HEK293 (cell line): ENCODE data around the gene PNPLA6.

ENCODE experiments used
- GLI2 ChIP-seq: fragments of 450-650 bp; formaldehyde crosslinking; IDR thresholded peaks from 2 replicates; pipeline ENCODE4; 2017; ENCODE audit warnings: missing biosample characterization, missing genetic modification characterization, low read depth, borderline replicate concordance
- MYNN ChIP-seq: fragments of 450-650 bp; formaldehyde crosslinking; IDR thresholded peaks from 2 replicates; pipeline ENCODE4 v1.5.1; 2016; ENCODE audit warnings: missing biosample characterization, missing genetic modification characterization, borderline replicate concordance
- SP3 ChIP-seq: fragments of 450-650 bp; formaldehyde crosslinking; IDR thresholded peaks from 2 replicates; pipeline ENCODE4 v1.5.1; 2016; ENCODE audit warnings: missing biosample characterization, missing genetic modification characterization
- ZBTB26 ChIP-seq: fragments of 450-650 bp; formaldehyde crosslinking; optimal IDR thresholded peaks from 2 replicates; pipeline ENCODE3; 2016; ENCODE audit warnings: missing biosample characterization, mild to moderate bottlenecking, missing genetic modification characterization
- ZBTB44 ChIP-seq: fragments of 450-650 bp; IDR thresholded peaks from 2 replicates; pipeline ENCODE4 v1.5.1; 2018; ENCODE audit warnings: missing biosample characterization, mild to moderate bottlenecking, missing genetic modification characterization
- ZFHX2 ChIP-seq: fragments of 450-650 bp; formaldehyde crosslinking; conservative IDR thresholded peaks from 2 replicates; pipeline ENCODE4 v1.5.1; 2016; ENCODE audit warnings: missing biosample characterization, missing genetic modification characterization
- ZNF362 ChIP-seq: fragments of 450-650 bp; formaldehyde crosslinking; IDR thresholded peaks from 2 replicates; pipeline ENCODE4 v1.5.1; 2016; ENCODE audit warnings: missing biosample characterization, missing genetic modification characterization
- ZNF416 ChIP-seq: fragments of 450-650 bp; formaldehyde crosslinking; IDR thresholded peaks from 2 replicates; pipeline ENCODE4 v1.5.1; 2016; ENCODE audit warnings: missing biosample characterization, missing genetic modification characterization
- ZNF48 ChIP-seq: fragments of 450-650 bp; formaldehyde crosslinking; IDR thresholded peaks from 2 replicates; pipeline ENCODE4 v1.5.1; 2016; ENCODE audit warnings: missing biosample characterization, missing genetic modification characterization
- ZNF549 ChIP-seq: fragments of 450-650 bp; IDR thresholded peaks from 2 replicates; pipeline ENCODE4 v1.5.1; 2018; ENCODE audit warnings: missing biosample characterization, missing genetic modification characterization, mild to moderate bottlenecking, inconsistent platforms, moderate library complexity
- ZNF561 ChIP-seq: fragments of 450-650 bp; IDR thresholded peaks from 2 replicates; pipeline ENCODE4 v1.5.1; 2018; ENCODE audit warnings: missing biosample characterization, missing genetic modification characterization, borderline replicate concordance
- ZNF621 ChIP-seq: fragments of 450-650 bp; formaldehyde crosslinking; IDR thresholded peaks from 2 replicates; pipeline ENCODE4 v1.5.1; 2017; ENCODE audit warnings: missing biosample characterization, missing genetic modification characterization
- ZNF626 ChIP-seq: fragments of 450-650 bp; sonication (Bioruptor Pico); formaldehyde crosslinking; IDR thresholded peaks from 2 replicates; pipeline ENCODE4 v1.5.1; 2018; ENCODE audit warnings: missing biosample characterization, missing genetic modification characterization, inconsistent platforms
- ZNF664 ChIP-seq: fragments of 450-650 bp; formaldehyde crosslinking; IDR thresholded peaks from 2 replicates; pipeline ENCODE4 v1.5.1; 2016; ENCODE audit warnings: missing biosample characterization, missing genetic modification characterization
- ZNF76 ChIP-seq: fragments of 450-650 bp; formaldehyde crosslinking; IDR thresholded peaks from 2 replicates; pipeline ENCODE4; 2016; ENCODE audit warnings: low read depth, missing biosample characterization, missing genetic modification characterization, borderline replicate concordance
- ZNF768 ChIP-seq: fragments of 450-650 bp; formaldehyde crosslinking; IDR thresholded peaks from 2 replicates; pipeline ENCODE4 v1.5.1; 2018; ENCODE audit warnings: missing biosample characterization, mild to moderate bottlenecking, missing genetic modification characterization
- ZSCAN4 ChIP-seq: fragments of 450-650 bp; formaldehyde crosslinking; IDR thresholded peaks from 2 replicates; pipeline ENCODE4 v1.5.1; 2017; ENCODE audit warnings: missing biosample characterization, missing genetic modification characterization
- TF ChIP-seq, protein P1 (sequence below): fragments of 450-650 bp; formaldehyde crosslinking; IDR thresholded peaks from 2 replicates; pipeline ENCODE4 v1.5.1; 2016; ENCODE audit warnings: missing biosample characterization, missing genetic modification characterization
- TF ChIP-seq, protein P2 (sequence below): fragments of 450-650 bp; formaldehyde crosslinking; IDR thresholded peaks from 2 replicates; pipeline ENCODE4 v1.5.1; 2017; ENCODE audit warnings: missing biosample characterization, missing genetic modification characterization
- TF ChIP-seq, protein P3 (sequence below): fragments of 450-650 bp; formaldehyde crosslinking; IDR thresholded peaks from 2 replicates; pipeline ENCODE4 v1.5.1; 2017; ENCODE audit warnings: missing biosample characterization, missing genetic modification characterization
- TF ChIP-seq, protein P4 (sequence below): fragments of 450-650 bp; formaldehyde crosslinking; IDR thresholded peaks from 2 replicates; pipeline ENCODE4 v1.5.1; 2016; ENCODE audit warnings: missing biosample characterization, missing genetic modification characterization

PNPLA6 gene

DNA sequence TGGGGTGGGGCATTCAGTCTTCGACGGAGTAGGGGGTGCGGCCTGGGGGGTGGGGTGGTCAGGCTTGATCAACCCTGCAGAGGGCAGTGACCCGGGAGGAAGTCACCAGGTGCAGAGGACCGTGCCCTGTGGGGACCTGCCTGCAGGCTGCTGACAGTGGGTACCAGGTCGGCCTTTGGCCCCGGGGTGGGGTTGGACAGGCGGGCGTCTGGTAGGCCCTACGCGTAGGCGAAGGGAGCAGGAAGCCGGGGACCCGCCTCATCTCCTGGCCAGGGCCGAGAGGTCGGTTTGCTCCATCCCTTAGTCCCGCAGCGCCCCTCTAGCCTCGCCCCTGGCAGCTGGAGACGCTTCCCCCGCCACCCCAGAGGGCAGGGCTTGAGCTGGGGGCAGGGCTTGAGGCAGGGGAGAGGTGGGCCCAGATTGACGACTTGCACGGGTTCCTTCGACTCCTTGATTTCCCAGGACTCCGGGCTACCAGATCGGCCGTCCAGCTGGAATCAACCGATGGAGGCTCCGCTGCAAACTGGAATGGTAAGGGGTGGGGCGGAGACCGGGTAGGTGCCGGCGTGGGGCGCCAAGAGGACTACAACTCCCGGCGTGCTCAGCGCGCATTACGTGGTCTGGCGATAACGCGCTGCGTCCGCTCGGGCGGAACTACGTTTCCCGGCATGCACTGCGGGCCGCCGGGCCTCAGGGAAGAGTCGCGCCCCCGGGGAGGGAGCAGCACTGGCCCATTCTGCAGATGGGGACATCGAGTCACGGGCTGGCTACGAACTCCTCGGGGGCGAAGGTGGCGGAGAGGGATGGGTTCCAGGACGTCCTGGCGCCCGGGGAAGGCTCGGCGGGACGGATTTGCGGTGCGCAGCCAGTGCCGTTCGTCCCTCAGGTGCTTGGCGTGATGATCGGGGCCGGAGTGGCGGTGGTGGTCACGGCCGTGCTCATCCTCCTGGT lies at the start of gene PNPLA6 (continued):
- TF ChIP-seq ZBTB26 (peak; percentile 90), ZSCAN4 (tag by site-specific recombination) (0 out of 2 replicates have a peak, but pooled peaks have one; percentile 27), SP3 (tag by site-specific recombination) (peak; percentile 98), ZNF621 (tag by site-specific recombination) (no peak), ZNF768 (tag by site-specific recombination) (no peak; the same call in 1 of the 2 replicates), ZNF48 (no peak), ZNF561 (tag by site-specific recombination) (peak; percentile 10; the same call in 1 of the 2 replicates), ZFHX2 (no peak; the same call in 1 of the 2 replicates), ZNF626 (tag by site-specific recombination) (no peak), ZNF416 (tag by site-specific recombination) (no peak), ZNF76 (tag by site-specific recombination) (peak; percentile 99), ZNF549 (tag by site-specific recombination) (no peak), ZNF664 (tag by site-specific recombination) (no peak; the same call in 1 of the 2 replicates), ZBTB44 (tag by site-specific recombination) (no peak), ZNF362 (no peak), MYNN (tag by site-specific recombination) (no peak), GLI2 (tag by site-specific recombination) (no peak)
- TF ChIP-seq, protein P1, sequence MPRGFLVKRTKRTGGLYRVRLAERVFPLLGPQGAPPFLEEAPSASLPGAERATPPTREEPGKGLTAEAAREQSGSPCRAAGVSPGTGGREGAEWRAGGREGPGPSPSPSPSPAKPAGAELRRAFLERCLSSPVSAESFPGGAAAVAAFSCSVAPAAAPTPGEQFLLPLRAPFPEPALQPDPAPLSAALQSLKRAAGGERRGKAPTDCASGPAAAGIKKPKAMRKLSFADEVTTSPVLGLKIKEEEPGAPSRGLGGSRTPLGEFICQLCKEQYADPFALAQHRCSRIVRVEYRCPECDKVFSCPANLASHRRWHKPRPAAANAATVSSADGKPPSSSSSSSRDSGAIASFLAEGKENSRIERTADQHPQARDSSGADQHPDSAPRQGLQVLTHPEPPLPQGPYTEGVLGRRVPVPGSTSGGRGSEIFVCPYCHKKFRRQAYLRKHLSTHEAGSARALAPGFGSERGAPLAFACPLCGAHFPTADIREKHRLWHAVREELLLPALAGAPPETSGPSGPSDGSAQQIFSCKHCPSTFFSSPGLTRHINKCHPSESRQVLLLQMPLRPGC = no peak
- TF ChIP-seq, protein P2, sequence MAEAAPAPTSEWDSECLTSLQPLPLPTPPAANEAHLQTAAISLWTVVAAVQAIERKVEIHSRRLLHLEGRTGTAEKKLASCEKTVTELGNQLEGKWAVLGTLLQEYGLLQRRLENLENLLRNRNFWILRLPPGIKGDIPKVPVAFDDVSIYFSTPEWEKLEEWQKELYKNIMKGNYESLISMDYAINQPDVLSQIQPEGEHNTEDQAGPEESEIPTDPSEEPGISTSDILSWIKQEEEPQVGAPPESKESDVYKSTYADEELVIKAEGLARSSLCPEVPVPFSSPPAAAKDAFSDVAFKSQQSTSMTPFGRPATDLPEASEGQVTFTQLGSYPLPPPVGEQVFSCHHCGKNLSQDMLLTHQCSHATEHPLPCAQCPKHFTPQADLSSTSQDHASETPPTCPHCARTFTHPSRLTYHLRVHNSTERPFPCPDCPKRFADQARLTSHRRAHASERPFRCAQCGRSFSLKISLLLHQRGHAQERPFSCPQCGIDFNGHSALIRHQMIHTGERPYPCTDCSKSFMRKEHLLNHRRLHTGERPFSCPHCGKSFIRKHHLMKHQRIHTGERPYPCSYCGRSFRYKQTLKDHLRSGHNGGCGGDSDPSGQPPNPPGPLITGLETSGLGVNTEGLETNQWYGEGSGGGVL (tag by site-specific recombination) = peak; percentile 51; the same call in 1 of the 2 replicates
- TF ChIP-seq, protein P3, sequence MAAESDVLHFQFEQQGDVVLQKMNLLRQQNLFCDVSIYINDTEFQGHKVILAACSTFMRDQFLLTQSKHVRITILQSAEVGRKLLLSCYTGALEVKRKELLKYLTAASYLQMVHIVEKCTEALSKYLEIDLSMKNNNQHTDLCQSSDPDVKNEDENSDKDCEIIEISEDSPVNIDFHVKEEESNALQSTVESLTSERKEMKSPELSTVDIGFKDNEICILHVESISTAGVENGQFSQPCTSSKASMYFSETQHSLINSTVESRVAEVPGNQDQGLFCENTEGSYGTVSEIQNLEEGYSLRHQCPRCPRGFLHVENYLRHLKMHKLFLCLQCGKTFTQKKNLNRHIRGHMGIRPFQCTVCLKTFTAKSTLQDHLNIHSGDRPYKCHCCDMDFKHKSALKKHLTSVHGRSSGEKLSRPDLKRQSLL = no peak
- TF ChIP-seq, protein P4, sequence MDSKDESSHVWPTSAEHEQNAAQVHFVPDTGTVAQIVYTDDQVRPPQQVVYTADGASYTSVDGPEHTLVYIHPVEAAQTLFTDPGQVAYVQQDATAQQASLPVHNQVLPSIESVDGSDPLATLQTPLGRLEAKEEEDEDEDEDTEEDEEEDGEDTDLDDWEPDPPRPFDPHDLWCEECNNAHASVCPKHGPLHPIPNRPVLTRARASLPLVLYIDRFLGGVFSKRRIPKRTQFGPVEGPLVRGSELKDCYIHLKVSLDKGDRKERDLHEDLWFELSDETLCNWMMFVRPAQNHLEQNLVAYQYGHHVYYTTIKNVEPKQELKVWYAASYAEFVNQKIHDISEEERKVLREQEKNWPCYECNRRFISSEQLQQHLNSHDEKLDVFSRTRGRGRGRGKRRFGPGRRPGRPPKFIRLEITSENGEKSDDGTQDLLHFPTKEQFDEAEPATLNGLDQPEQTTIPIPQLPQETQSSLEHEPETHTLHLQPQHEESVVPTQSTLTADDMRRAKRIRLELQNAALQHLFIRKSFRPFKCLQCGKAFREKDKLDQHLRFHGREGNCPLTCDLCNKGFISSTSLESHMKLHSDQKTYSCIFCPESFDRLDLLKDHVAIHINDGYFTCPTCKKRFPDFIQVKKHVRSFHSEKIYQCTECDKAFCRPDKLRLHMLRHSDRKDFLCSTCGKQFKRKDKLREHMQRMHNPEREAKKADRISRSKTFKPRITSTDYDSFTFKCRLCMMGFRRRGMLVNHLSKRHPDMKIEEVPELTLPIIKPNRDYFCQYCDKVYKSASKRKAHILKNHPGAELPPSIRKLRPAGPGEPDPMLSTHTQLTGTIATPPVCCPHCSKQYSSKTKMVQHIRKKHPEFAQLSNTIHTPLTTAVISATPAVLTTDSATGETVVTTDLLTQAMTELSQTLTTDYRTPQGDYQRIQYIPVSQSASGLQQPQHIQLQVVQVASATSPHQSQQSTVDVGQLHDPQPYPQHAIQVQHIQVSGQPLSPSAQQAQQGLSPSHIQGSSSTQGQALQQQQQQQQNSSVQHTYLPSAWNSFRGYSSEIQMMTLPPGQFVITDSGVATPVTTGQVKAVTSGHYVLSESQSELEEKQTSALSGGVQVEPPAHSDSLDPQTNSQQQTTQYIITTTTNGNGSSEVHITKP (tag by site-specific recombination) = peak; percentile 100
